CD4-positive, alpha-beta T cell treated with Interleukin-15 for 4 hours (primary cell): ENCODE measurements around the gene NR2F1-AS1.
"Not testable (repeated sequence)": the region's sequence is repeated elsewhere in the genome, so short reads cannot be mapped to it uniquely, and the experiment has no call there.

Source experiments
- DNase-seq: peaks from one replicate; pipeline ENCODE4 v3.0.0-alpha.2; 2020; ENCODE audit warnings: low spot score

The NR2F1-AS1 gene

GRCh38 chr5:93427316-93427715, 153.7 kb downstream of the NR2F1-AS1 start:
- no peak for DNase-seq

- no peak for DNase-seq
Observed at GRCh38 chr5:93425096-93425495, 155.9 kb downstream of the NR2F1-AS1 start.

DNA sequence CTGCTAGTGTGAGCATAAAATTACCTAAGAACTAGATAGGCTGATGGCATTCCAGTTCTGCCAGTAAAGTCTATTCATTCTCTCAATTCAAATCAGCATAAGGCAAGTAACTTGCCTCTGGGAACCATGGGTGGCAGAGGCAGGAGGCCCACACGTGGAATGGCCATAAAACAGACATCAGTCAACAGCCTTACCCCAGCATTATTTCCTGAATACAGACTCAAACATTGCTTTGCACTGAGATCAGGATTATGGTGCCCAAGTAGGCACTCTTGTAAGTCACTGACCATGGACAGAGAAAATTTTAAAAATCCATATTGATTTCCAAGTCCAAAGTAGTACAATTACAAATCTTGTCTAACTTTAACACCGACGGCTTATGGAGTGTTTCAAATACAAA, 157.7 kb downstream of the NR2F1-AS1 start:
- no peak for DNase-seq

GRCh38 chr5:93422652-93423280, 158.3 kb downstream of the NR2F1-AS1 start:
- DNase-seq, result no peak

GRCh38 chr5:93421987-93422401, 159.0 kb downstream of the NR2F1-AS1 start:
- no peak for DNase-seq

DNA sequence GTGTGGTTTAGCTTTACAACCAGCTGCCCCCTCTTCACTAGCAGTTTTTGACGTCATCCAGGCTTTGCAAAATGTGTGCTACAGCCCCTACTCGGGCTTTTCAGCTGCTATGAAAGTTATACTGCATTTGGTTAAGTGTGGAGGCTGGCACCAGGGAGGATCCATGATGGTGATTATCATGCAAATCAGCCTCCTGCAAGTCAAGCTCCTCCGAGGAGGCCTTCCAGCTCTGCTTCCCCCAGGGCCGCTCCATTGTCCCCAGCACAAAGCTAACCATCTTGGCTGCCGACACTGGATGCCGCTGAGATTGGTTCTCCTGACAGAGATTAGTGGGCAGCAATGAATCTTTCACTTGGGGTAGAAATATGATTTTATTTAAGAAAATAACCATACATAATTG, 159.6 kb downstream of the NR2F1-AS1 start:
- no peak for DNase-seq

DNA sequence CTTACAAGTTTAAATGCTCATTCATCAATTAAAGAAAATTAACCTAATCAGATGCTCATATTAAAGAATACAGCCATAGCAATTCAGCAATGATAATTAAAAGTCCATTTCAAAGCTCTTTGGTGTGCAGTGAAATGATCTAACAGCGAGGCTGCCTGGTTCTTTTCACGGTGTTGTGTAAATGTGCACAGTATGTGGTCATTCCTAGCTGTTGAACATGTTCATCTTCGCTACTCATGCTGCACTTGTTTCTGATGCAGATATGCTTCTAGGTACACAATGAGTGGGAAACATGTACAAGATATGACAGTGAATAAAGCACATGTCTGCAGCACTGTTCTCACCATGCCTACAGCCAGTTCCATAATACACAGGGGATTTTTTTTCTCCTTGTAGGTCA, 163.5 kb downstream of the NR2F1-AS1 start:
- DNase-seq, result no peak

- DNase-seq, result no peak
Observed at GRCh38 chr5:93415819-93416218, 165.2 kb downstream of the NR2F1-AS1 start.

- DNase-seq, result no peak
Observed at GRCh38 chr5:93411716-93412115, 169.3 kb downstream of the NR2F1-AS1 start.

DNA sequence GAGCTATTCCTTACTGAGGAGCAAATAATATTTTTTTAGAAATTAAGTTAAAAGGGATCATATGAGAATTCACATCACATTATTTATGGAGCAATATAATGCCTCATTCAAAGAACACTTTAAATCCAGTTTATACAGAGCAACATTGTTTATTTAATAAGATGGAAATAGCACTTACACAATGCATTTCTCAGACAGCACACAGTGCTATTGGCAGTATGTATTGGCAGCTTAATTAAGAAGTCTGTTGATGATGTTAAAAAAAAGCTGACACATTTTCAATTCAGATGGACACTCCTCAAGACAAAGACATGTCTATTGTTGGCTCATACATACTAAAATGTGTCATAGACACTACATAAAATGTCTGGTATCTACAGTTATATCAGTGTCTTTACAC, 171.3 kb downstream of the NR2F1-AS1 start:
- DNase-seq, result no peak

- no peak for DNase-seq
Observed at GRCh38 chr5:93407454-93407853, 173.6 kb downstream of the NR2F1-AS1 start.

GRCh38 chr5:93406971-93407401, 174.0 kb downstream of the NR2F1-AS1 start:
- no peak for DNase-seq

GRCh38 chr5:93404246-93404645, 176.8 kb downstream of the NR2F1-AS1 start:
- DNase-seq, result no peak

GRCh38 chr5:93403141-93403928, 177.7 kb downstream of the NR2F1-AS1 start:
- DNase-seq, result no peak

GRCh38 chr5:93402451-93402850, 178.6 kb downstream of the NR2F1-AS1 start:
- no peak for DNase-seq

GRCh38 chr5:93401634-93402213, 179.3 kb downstream of the NR2F1-AS1 start:
- no peak for DNase-seq

DNA sequence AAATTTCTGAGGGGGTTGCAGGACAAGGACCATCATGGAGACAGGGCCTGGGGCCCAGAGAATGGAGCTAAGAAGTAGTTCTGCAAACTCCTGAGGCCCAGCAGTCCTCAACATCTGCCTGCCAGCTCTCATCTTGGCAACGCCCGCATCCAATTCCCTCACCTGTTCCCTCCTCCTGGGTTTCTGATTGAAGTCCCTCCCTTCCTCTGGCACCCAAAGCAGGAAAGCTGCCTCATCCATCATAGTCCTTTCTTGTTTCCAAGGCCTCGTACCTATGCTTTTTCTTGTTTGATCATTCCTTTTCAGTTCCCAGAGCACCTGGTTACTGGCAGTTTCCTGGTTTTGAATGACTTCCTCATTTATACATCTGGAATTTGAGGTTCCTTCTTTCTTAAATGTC, 181.3 kb downstream of the NR2F1-AS1 start:
- DNase-seq, result no peak

DNA sequence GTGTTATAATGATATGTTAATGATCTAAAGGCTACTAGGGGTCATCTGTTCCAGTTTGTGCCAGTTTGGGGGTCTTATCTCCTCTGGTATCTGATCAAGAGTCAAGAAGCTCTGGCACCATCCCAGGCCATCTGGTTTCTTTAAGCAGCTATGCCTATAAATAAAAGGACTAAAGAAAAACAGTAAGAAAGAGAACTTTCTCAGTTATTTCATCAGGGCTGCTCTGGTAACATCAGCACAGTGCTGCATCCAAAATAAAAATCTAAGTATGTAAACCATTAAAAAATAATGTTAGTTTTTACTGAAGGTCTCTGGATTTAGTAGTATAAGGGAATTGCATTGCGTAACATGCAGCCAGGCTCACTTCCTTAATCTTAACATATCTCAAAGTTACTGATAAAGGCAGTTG, 185.0 kb downstream of the NR2F1-AS1 start:
- DNase-seq, result no peak

- DNase-seq, result no peak
Observed at GRCh38 chr5:93395010-93395409, 186.0 kb downstream of the NR2F1-AS1 start.

DNA sequence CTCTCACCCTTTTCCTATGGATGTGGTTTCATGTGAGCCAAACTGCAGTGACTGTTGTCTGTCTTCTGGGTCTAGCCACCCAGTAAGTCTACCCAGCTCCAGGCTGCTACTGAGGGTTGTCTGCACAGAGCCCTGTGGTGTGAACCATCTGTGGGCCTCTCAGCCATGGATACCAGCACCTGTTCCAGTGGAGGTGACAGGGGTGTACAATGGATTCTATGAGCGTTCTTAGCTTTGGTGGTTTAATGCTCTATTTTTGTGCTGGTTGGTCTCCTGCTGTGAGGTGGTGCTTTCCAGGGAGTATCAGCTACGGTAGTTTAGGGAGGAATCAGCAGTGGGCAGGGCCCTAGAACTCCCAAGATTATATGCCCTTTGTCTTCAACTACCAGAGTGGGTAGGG, 186.7 kb downstream of the NR2F1-AS1 start:
- no peak for DNase-seq

GRCh38 chr5:93391169-93391568, 189.8 kb downstream of the NR2F1-AS1 start:
- DNase-seq, result not testable (repeated sequence)

DNA sequence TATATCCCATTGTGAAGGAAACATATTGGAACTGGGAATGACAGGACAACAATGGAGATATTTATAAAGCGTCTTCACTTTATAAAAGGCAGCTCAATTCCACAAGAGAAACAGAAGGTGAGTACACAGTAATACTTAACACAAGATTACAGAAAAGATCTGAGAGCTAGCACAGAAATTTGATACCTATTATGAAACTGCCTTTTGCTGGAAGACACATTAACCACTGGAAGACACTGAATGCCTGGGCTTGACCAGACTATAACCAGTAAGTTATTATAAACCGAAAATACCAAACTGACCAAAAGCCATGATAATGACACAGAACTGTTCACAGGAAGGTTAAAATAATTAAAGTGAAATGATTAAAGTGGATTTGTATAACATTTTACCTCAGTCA, 195.4 kb downstream of the NR2F1-AS1 start:
- no peak for DNase-seq

GRCh38 chr5:93384995-93385394, 196.0 kb downstream of the NR2F1-AS1 start:
- no peak for DNase-seq
